Measurements from ENCODE around the gene FUBP3. TPM values are rescaled to one million over a fixed set of nuclear protein-coding genes. Genes with fewer than 3 reads are reported as not detected.

The FUBP3 gene
- total RNA-seq, 1 experiment from 2014 or later = 78.6 TPM

GRCh38 chr9:130542457-130543228 is 36.7 kb upstream of the FUBP3 start:
- H3K79me1 ChIP-seq (ENCODE audit: insufficient read depth, low read depth, low read length, poor library complexity, severe bottlenecking) = no peaks in the 10 kb centered on the region
- H2BK5ac ChIP-seq (ENCODE audit: insufficient read length, low read length) = no peak overlapping the region
- no peak overlapping the region for H3T11ph ChIP-seq (ENCODE audit: low read length)
- H3K14ac ChIP-seq (ENCODE audit: insufficient read depth, low read length) = no peak overlapping the region
- no peak overlapping the region for H2BK15ac ChIP-seq (ENCODE audit: low read depth, low read length)
- no peak overlapping the region for H3K23ac ChIP-seq (ENCODE audit: insufficient read length, low read depth, low read length)
- H3K27ac ChIP-seq (ENCODE audit: insufficient read length, low read depth, low read length) = no peak overlapping the region
- no peak overlapping the region for H3K18ac ChIP-seq (ENCODE audit: insufficient read length, low read depth, low read length)
- no peaks in the 10 kb centered on the region for H4K20me1 ChIP-seq (ENCODE audit: control insufficient read depth, insufficient read depth, insufficient read length)
- H3K79me2 ChIP-seq (ENCODE audit: insufficient read depth, low read length) = no peaks in the 10 kb centered on the region
- Mint-ChIP-seq H3K9me3 (no peaks in the 10 kb centered on the region; a peak in 2 of 5 replicates), H3K4me1 (peaks cover 25 to 45% of the 10 kb centered on the region in 2 experiments), H3K4me3 (no peak overlapping the region), H3K27me3 (ENCODE audit: low read depth) (peaks cover 21% of the 10 kb centered on the region), H3K27ac (no peak overlapping the region), H3K36me3 (ENCODE audit: insufficient read depth in 1 of 3, low read depth in 3 of 3) (no peaks in the 10 kb centered on the region)
- no peak overlapping the region for H3K56ac ChIP-seq (ENCODE audit: insufficient read length, low read depth, low read length)
- H4K8ac ChIP-seq (replicated peaks; ENCODE audit: insufficient read length, low read depth, low read length) = no peak overlapping the region
- no peak overlapping the region for H2BK120ac ChIP-seq (ENCODE audit: low read depth, low read length, poor library complexity, severe bottlenecking)
- no peak for TF ChIP-seq CTCF (conservative IDR thresholded peaks at IDR 0.05)
- H3K9ac ChIP-seq (ENCODE audit: extremely low read depth, insufficient read length, low read length) = no peak overlapping the region
- WGBS (ENCODE audit: extremely low coverage, insufficient read length, low lambda C conversion rate) = no CpG with 5 or more reads among the region's 7 CpGs
- no peak for DNase-seq
- no peak overlapping the region for H3K4ac ChIP-seq (ENCODE audit: low read depth, low read length)
- no peaks in the 10 kb centered on the region; the same call in 1 of the 2 replicates for H3K4me1 ChIP-seq (ENCODE audit: insufficient read depth, low read length)
- H3K27me3 ChIP-seq (ENCODE audit: insufficient read depth, low read length) = no peaks in the 10 kb centered on the region; the same call in 1 of the 2 replicates
- H2AK5ac ChIP-seq (ENCODE audit: insufficient read length, low read length) = no peak overlapping the region
- H2BK20ac ChIP-seq (ENCODE audit: low read depth, low read length, poor library complexity, severe bottlenecking) = no peak overlapping the region
- H4K91ac ChIP-seq (ENCODE audit: insufficient read length, low read depth, low read length) = no peak overlapping the region
- no peaks in the 10 kb centered on the region for H3K9me3 ChIP-seq (ENCODE audit: control insufficient read depth, low read depth, low read length)
- no peak overlapping the region for H4K5ac ChIP-seq (ENCODE audit: insufficient read length, low read depth, low read length)
- H2AFZ ChIP-seq (ENCODE audit: low read length) = no peak overlapping the region
- no peak overlapping the region for H2BK12ac ChIP-seq (ENCODE audit: insufficient read length, low read depth, low read length)
- no peaks in the 10 kb centered on the region for H3K23me2 ChIP-seq (ENCODE audit: insufficient read length, low read depth, low read length, poor library complexity, severe bottlenecking)
- no peak overlapping the region for H3K4me2 ChIP-seq (ENCODE audit: insufficient read depth, insufficient read length, low read length)

All from H9 (cell line).